Measurements from ENCODE around the gene PLA2G2D. TPM values are rescaled to one million over a fixed set of nuclear protein-coding genes. Genes with fewer than 3 reads are reported as not detected.

Gene PLA2G2D
- total and polyA plus RNA-seq, 9 of the 15 experiments (the other 6 are each of a cell fraction or from before 2014, with no cell fraction given) = not detected

DNA sequence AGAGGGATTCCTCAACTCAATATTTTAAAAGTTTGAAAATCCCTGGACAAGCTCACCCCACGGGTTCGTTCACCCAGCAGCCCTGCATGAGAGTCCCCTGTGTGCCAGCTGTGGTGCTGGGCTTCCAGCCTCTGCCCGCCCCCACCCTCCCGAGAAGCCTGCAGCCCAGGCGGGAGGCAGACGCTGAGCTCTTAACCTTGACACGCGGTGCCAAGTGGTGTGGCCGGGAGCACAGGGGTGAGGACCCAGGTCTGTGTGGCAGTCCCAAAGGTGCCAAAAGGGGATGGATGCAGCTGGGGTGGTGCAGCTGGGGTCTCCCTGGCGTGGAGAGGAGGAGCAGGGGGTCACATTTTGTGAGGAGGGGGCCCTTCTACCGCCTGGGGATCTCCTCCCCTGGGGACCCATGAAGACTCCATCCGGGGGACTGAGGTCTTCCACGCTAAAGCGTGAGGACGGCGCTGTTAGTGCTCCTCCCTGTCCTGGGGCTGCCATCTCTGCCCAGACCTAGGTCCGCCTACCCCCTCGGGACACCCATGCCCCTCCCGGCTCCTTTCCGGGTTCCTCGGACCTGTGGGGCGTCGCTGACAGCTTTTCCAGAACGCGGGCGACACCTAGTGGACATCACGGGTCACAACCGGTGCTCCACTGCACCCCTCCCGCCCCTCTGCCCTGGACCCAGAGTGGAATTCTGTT lies 32.7 kb upstream of the PLA2G2D start (continued):
- TF ChIP-seq, protein P1, sequence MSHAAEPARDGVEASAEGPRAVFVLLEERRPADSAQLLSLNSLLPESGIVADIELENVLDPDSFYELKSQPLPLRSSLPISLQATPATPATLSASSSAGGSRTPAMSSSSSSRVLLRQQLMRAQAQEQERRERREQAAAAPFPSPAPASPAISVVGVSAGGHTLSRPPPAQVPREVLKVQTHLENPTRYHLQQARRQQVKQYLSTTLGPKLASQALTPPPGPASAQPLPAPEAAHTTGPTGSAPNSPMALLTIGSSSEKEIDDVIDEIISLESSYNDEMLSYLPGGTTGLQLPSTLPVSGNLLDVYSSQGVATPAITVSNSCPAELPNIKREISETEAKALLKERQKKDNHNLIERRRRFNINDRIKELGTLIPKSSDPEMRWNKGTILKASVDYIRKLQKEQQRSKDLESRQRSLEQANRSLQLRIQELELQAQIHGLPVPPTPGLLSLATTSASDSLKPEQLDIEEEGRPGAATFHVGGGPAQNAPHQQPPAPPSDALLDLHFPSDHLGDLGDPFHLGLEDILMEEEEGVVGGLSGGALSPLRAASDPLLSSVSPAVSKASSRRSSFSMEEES (CRISPR knock-in tag; IDR thresholded peaks at IDR 0.05) = no peak
- TF ChIP-seq SETDB1 (IDR thresholded peaks at IDR 0.05; ENCODE audit: low read length) (no peak), RHOXF2B (CRISPR knock-in tag; conservative IDR thresholded peaks at IDR 0.05) (no peak), ETV1 (tag; conservative IDR thresholded peaks at IDR 0.05; ENCODE audit: low read depth) (0 out of 2 replicates have a peak, but pooled peaks have one; percentile 17), GATAD2B (IDR thresholded peaks at IDR 0.05; ENCODE audit: borderline replicate concordance) (no peak; the same call in 1 of the 2 replicates), RBBP5 (IDR thresholded peaks at IDR 0.05; ENCODE audit: borderline replicate concordance, insufficient read depth, low read length, poor library complexity, severe bottlenecking) (no peak), SMARCA4 (IDR thresholded peaks at IDR 0.05) (no peak), TAF1 (IDR thresholded peaks at IDR 0.05; ENCODE audit: control insufficient read depth, extremely low read depth, insufficient read depth, low read length, severe bottlenecking) (no peak), ZNF274 (IDR thresholded peaks at IDR 0.05; ENCODE audit: borderline replicate concordance, low read depth, low read length) (no peak), CGGBP1 (CRISPR knock-in tag; IDR thresholded peaks at IDR 0.05) (no peak), ZFP1 (CRISPR knock-in tag; IDR thresholded peaks at IDR 0.05) (no peak), ZNF586 (CRISPR knock-in tag; conservative IDR thresholded peaks at IDR 0.05) (no peak), CBX2 (IDR thresholded peaks at IDR 0.05; ENCODE audit: insufficient read depth, low read length, poor library complexity, severe bottlenecking) (no peak), ZNF551 (CRISPR knock-in tag; IDR thresholded peaks at IDR 0.05) (no peak), HDAC1 (IDR thresholded peaks at IDR 0.05) (no peak), MYBL2 (IDR thresholded peaks at IDR 0.05; ENCODE audit: low read depth) (no peak), MYBL2 (CRISPR knock-in tag; IDR thresholded peaks at IDR 0.05; ENCODE audit: borderline replicate concordance) (no peak), OTX1 (CRISPR knock-in tag; IDR thresholded peaks at IDR 0.05) (no peak), ELF1 (tag; IDR thresholded peaks at IDR 0.05) (peak; percentile 59)
